Head of caudate nucleus (tissue), 42 donors: ENCODE measurements around the gene AGBL1.
A peak's percentile ranks its signal among the peaks of the same experiment; 100 is the strongest.

Experiments used
- DNase-seq, 42 donors: peaks; one replicate each; pipeline versions ENCODE4 v3.0.0 to v3.0.0-alpha.2; 2020 to 2021; ENCODE audit warnings: mixed read lengths in 7 of 42
- intact Hi-C: fragments of 100-400 bp; cut with DNase I; formaldehyde crosslinking; loops from one replicate; pipeline ENCODE4 v1.15.0; 2022

AGBL1 gene

GRCh38 chr15:86906376-86906775 lies 826.7 kb downstream of the AGBL1 start:
- intact Hi-C loops: no loop called here
- DNase-seq: no peak

- intact Hi-C loops: loop anchor here (10.0 kb wide), 1 partner anchor 1344 kb away; the partner anchor contains the start of gene NTRK3
Measured at GRCh38 chr15:86911022-86911421, 831.4 kb downstream of the AGBL1 start.

DNA sequence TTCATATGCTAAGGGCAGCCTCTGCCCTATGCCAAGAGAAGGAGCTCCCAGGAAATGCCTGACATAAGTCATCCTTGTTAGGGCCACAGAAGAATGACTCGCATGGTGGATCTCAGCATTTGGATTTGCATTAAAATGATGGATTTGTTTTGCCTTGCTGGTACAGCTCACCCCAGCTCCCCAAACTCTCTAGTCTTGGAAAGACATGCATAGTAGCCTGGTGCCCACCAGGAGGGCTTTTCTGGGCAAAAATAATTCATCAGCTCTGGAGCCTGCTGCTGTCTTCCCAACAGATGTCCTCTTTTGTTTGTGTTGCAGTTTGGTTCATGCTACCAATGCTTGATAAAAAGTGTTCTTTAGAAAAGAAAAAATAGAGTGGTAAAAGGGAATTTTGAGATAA lies 833.0 kb downstream of the AGBL1 start:
- intact Hi-C loops: loop anchor here (10.0 kb wide), 1 partner anchor 1342 kb away; the partner anchor contains the start of gene NTRK3
- no peak for DNase-seq

More at GRCh38 chr15:86911022-86911421, 831.4 kb downstream of the AGBL1 start:
- DNase-seq: no peak

- peak; percentile 10 to 82 (median 47) for DNase-seq
- intact Hi-C loops: loop anchor here (10.0 kb wide), 1 partner anchor 1339 kb away; the partner anchor contains the start of gene NTRK3
Measured at GRCh38 chr15:86915811-86916331, 836.2 kb downstream of the AGBL1 start.

- peak; percentile 80 to 98 (median 93) for DNase-seq
- intact Hi-C loops: loop anchor here (10.0 kb wide), 1 partner anchor 1338 kb away; the partner anchor contains the start of gene NTRK3
Measured at GRCh38 chr15:86916671-86917360, 837.1 kb downstream of the AGBL1 start.

DNA sequence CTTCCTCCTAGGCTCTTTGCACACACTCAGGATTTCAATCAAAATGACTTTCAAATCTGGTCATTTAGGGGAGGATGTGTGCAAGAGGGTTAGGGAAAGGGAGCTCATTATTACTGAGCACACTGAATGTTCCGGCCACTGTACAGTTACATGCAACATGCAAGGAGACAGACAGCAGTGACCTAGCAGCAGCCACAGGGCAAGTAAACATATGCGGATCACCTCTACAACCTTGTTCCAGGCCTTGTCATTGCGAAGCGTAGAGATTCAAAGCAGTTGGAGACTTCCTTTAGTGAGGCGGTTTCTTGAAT lies 837.6 kb downstream of the AGBL1 start:
- intact Hi-C loops: loop anchor here (10.0 kb wide), 1 partner anchor 1337 kb away; the partner anchor contains the start of gene NTRK3
- DNase-seq: peak in 1 of 42 donors; percentile 3

DNA sequence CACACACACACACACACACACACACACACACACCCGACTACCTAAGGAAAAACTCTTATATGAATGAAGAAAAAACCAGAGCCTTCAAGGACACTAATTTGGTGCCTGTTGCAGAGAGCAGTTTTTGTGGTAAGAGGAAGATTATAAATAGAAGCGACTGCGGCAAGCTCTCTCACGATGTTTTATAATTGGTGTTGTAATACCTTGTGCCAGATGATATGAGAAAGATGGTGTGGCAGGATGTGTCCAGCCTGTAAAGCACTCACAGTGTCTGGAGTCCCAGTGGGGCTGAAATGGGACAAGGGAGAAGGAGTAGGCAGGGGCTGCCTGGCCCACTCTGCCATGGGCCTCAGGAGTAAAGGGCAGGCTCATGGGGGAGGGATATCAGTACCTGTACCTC lies 839.9 kb downstream of the AGBL1 start:
- no peak for DNase-seq
- intact Hi-C loops: loop anchor here (10.0 kb wide), 1 partner anchor 1335 kb away; the partner anchor contains the start of gene NTRK3

DNA sequence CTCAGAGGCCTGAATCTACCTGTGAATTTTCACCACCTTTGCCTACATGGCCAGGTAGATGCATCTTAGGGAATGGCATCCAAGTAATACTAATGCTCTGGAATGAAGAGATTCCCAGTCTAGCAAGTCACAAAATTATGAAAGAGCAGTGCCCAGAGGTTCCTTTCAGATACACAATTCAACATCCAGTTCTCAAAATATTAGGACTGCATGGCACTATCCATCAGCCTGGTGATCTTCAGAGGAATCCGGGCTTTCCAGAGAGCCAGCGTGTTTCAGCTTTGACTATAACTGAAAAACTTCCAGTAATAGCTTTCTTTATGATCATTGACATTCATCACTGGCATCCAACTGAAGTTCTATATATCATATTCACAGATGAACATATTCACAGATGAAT lies 849.8 kb downstream of the AGBL1 start:
- intact Hi-C loops: no loop called here
- DNase-seq: no peak

DNA sequence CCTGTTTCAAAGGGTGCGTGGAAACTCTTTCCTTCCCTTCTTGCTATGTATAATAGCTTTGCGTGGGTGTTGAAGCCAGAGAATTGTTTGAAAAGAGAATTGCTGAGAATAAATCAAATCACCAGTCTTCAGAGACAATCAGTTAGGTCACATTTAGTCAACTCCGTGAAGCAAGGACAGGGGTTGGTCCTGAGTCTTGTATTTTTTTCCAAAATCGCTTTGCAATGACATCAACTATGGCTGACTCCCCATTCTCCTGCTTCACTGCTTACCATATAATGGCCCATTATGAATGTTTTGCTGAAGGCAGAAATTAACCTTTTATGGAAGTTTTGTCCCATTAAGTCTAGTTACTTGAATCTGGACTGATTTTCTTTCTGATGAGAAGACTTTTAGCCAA lies 852.8 kb downstream of the AGBL1 start:
- no peak for DNase-seq
- intact Hi-C loops: no loop called here

- intact Hi-C loops: no loop called here
- DNase-seq: peak in 38 of 42 donors; percentile 14 to 70 (median 37)
Measured at GRCh38 chr15:86935841-86936240, 856.2 kb downstream of the AGBL1 start.

DNA sequence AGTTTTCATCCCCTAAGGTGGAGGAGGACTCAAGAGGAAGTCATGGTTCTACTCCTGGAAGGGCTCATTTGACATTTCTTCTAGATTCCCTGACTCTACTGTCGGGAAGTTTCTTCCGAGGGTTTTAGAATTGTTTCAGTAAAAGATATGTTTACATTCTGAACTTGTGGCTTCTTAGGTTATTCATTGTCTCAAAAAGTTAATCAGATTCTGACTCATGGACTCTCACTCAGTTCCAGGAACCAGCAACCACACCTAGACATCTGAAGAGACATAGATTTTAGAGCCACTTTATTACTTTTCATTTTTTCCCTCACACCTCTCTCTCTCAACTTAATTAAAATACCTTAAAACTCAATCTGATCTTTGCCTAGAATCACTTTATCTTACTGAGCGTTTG lies 862.6 kb downstream of the AGBL1 start:
- no peak for DNase-seq
- intact Hi-C loops: no loop called here

DNA sequence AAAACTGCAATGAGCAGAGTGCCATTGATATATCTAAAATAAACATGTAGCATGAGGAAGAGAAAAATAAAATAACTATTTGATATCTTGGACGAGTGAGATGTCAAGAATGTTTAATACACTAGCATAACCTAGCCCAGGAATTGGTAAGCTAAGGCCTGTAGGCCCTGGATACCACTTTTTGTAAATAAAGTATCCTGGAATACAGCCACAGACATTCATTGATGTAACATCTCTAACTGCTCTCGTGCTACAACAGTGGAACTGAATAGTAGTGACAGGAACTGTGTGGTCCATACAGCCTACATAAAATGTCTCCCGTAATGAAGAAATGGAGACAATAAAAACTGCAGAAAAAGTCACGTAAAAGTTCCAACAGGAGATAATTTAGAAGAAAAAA lies 869.0 kb downstream of the AGBL1 start:
- no peak for DNase-seq
- intact Hi-C loops: no loop called here

- no peak for DNase-seq
- intact Hi-C loops: no loop called here
Measured at GRCh38 chr15:86959254-86959653, 879.6 kb downstream of the AGBL1 start.

DNA sequence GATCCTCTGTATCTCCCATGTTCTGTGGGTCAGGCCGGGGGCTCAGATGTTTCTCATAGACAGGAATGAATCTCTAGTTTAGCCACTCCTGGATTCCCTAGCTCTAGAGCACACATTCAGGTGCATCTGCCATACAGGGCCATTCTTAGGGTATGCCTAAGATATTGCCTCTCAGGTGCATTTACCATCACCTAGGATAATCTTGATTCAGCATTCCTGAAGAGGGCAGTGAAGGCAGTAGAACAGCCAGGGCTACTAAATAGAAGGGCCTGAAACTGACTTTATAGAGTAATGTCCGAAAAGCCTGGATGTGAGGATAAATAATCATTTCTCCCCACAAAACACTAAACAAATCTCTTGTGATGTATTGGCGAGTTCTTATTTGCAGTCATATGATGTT lies 882.0 kb downstream of the AGBL1 start:
- intact Hi-C loops: no loop called here

DNA sequence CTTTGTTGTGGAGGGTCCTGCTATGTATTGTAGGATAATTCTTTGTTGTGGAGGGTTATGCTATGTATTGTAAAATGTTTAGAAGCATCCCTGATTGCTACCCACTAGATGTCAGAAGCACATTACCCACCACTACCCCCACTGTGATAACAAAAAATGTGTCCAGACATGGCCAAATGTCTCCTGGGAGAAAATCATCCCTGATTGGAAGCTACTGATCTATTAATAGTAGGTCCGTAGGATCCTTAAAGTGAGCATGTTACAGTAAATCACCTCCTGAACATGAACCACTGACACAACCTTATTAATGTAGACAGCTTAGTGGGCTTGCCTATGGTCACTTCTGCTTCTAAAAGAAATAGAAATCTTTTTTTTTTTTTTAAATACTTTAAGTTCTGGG lies 884.6 kb downstream of the AGBL1 start:
- intact Hi-C loops: no loop called here
- DNase-seq: no peak

More for the DNA sequence above, 882.0 kb downstream of the AGBL1 start:
- DNase-seq: no peak

- intact Hi-C loops: no loop called here
- no peak for DNase-seq
Measured at GRCh38 chr15:86968244-86968643, 888.6 kb downstream of the AGBL1 start.

DNA sequence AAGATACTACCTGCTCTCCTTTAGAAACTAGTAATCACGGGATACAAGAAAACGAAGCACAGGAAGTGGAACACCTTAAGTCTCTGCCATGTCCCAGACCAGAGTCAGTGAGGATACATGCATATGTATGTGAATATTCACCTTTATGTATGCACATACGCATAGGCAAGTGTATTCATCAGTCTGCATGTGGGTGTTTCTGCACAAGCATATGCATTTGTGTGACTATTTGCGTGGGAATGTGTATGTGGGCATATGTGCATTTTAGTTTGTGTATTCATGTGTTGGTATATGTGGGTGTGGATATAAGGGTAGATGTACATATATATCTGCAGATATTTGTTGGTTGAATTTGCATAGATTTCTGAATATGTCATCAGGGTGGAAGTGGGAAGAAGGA lies 889.7 kb downstream of the AGBL1 start:
- intact Hi-C loops: no loop called here
- no peak for DNase-seq

DNA sequence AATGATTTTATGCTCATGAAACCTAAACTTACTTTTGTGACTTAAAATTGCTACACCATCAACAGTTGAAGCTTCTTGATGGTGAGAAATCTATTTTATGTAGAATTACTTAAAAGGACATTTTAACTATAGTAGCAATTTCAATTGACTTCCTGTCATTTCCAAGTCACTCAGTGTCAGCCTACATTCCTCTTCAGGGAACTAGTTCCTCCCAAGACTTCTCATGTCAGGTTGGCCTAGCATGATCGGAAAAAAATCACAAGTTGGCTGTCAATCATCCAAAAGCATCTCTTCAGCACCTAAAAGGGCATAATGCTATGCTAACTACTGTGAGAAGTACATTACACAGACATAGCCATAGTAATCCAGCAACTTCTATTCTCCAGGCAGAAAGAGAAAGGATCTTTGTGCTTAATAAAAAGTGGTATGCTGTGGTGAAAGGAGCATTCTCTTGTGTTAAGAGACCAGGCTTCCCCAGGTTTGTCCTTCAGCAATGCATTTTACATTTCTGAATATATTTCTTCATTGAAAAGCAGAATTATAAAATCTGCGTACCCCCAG lies 893.7 kb downstream of the AGBL1 start:
- intact Hi-C loops: no loop called here
- DNase-seq: no peak

DNA sequence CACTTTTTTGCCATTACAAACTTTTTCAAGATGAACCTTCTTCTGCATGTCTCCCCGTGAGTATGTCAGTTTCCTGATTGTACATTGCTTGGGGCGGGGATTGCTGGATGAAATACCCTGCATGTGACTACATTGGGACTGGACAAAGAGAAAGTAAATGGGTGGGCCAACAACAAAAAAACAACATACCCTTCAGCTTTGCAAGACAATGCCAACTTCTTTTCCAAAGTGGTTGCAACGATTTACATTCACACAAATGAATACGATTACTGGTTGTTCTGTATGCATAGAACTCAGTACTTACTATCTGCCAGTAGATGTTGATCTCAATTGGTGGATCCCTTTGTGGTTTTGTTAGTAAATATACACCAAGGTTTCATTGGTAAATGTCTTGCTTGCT lies 908.4 kb downstream of the AGBL1 start:
- intact Hi-C loops: no loop called here

GRCh38 chr15:87021751-87022150 lies 942.1 kb downstream of the AGBL1 start:
- no peak for DNase-seq
- intact Hi-C loops: no loop called here

More for the DNA sequence above, 908.4 kb downstream of the AGBL1 start:
- no peak for DNase-seq
